Activated T-cell treated with anti-CD3 and anti-CD28 coated beads, Interleukin-2, amount 50 U/mL, for 24 hours (primary cell): ENCODE results near the gene PITPNM3.

Source experiments
- DNase-seq: peaks from one replicate; pipeline ENCODE4 v3.0.0-alpha.2; 2020
- H3K27ac Mint-ChIP-seq: 2 replicates; pipeline ENCODE4 v1.8.0; 2020; ENCODE audit warnings: mild to moderate bottlenecking, mixed read lengths
- H3K27me3 Mint-ChIP-seq: 2 replicates; pipeline ENCODE4 v1.8.0; 2020; ENCODE audit warnings: mixed read lengths
- H3K36me3 Mint-ChIP-seq: 2 replicates; pipeline ENCODE4 v1.8.0; 2020; ENCODE audit warnings: low read depth, mixed read lengths
- H3K4me1 Mint-ChIP-seq: 2 replicates; pipeline ENCODE4 v1.8.0; 2020; ENCODE audit warnings: low read depth, mixed read lengths
- H3K4me3 Mint-ChIP-seq: 2 replicates; pipeline ENCODE4 v1.8.0; 2020; ENCODE audit warnings: mild to moderate bottlenecking, moderate library complexity, mixed read lengths
- H3K9me3 Mint-ChIP-seq: 2 replicates; pipeline ENCODE4 v1.8.0; 2020; ENCODE audit warnings: mixed read lengths

PITPNM3 gene

GRCh38 chr17:6470751-6471521 lies 85.4 kb downstream of the PITPNM3 start:
- no peak for DNase-seq
- no peaks in the 10 kb centered on the region for H3K4me1 Mint-ChIP-seq

GRCh38 chr17:6470146-6470718 lies 86.1 kb downstream of the PITPNM3 start:
- Mint-ChIP-seq H3K27me3 (no peaks in the 10 kb centered on the region), H3K27ac (no peak overlapping the region), H3K4me3 (no peak overlapping the region), H3K36me3 (no peaks in the 10 kb centered on the region), H3K4me1 (no peaks in the 10 kb centered on the region), H3K9me3 (no peaks in the 10 kb centered on the region)
- DNase-seq, result no peak

More at GRCh38 chr17:6470751-6471521, 85.4 kb downstream of the PITPNM3 start:
- Mint-ChIP-seq H3K4me3 (no peak overlapping the region), H3K36me3 (no peaks in the 10 kb centered on the region), H3K27ac (no peak overlapping the region), H3K27me3 (no peaks in the 10 kb centered on the region), H3K9me3 (no peaks in the 10 kb centered on the region)

- Mint-ChIP-seq H3K4me3 (no peak overlapping the region), H3K4me1 (no peaks in the 10 kb centered on the region), H3K27me3 (no peaks in the 10 kb centered on the region), H3K36me3 (no peaks in the 10 kb centered on the region), H3K27ac (no peak overlapping the region), H3K9me3 (no peaks in the 10 kb centered on the region)
- DNase-seq, result no peak
These were observed 88.1 kb downstream of the PITPNM3 start for GRCh38 chr17:6468051-6468790.

GRCh38 chr17:6467567-6467966 lies 88.8 kb downstream of the PITPNM3 start:
- Mint-ChIP-seq H3K4me1 (no peaks in the 10 kb centered on the region), H3K27me3 (no peaks in the 10 kb centered on the region), H3K27ac (no peak overlapping the region), H3K36me3 (no peaks in the 10 kb centered on the region), H3K4me3 (no peak overlapping the region), H3K9me3 (no peaks in the 10 kb centered on the region)
- DNase-seq, result no peak

- Mint-ChIP-seq H3K4me1 (peaks cover 16% of the 10 kb centered on the region), H3K36me3 (no peaks in the 10 kb centered on the region), H3K9me3 (no peaks in the 10 kb centered on the region), H3K27ac (no peak overlapping the region), H3K4me3 (no peak overlapping the region), H3K27me3 (no peaks in the 10 kb centered on the region)
- no peak for DNase-seq
These were observed 91.0 kb downstream of the PITPNM3 start for GRCh38 chr17:6465206-6466003.

GRCh38 chr17:6464446-6465041 lies 91.8 kb downstream of the PITPNM3 start:
- Mint-ChIP-seq H3K4me1 (peaks cover 16% of the 10 kb centered on the region), H3K27ac (no peak overlapping the region), H3K9me3 (no peaks in the 10 kb centered on the region), H3K27me3 (no peaks in the 10 kb centered on the region), H3K4me3 (no peak overlapping the region), H3K36me3 (no peaks in the 10 kb centered on the region)
- no peak for DNase-seq

- H3K36me3 Mint-ChIP-seq, result no peaks in the 10 kb centered on the region
- no peak overlapping the region for H3K27ac Mint-ChIP-seq
- DNase-seq, result no peak
- no peaks in the 10 kb centered on the region for H3K9me3 Mint-ChIP-seq
- H3K4me3 Mint-ChIP-seq, result no peak overlapping the region
- no peaks in the 10 kb centered on the region for H3K27me3 Mint-ChIP-seq
- H3K4me1 Mint-ChIP-seq, result peaks cover 16% of the 10 kb centered on the region
These were observed 92.5 kb downstream of the PITPNM3 start for GRCh38 chr17:6463616-6464445.

GRCh38 chr17:6462692-6463091 lies 93.7 kb downstream of the PITPNM3 start:
- Mint-ChIP-seq H3K27me3 (no peaks in the 10 kb centered on the region), H3K4me1 (peaks cover 16% of the 10 kb centered on the region), H3K4me3 (no peak overlapping the region), H3K36me3 (no peaks in the 10 kb centered on the region), H3K9me3 (no peaks in the 10 kb centered on the region), H3K27ac (no peak overlapping the region)
- no peak for DNase-seq

GRCh38 chr17:6461792-6462524 lies 94.4 kb downstream of the PITPNM3 start:
- Mint-ChIP-seq H3K9me3 (no peaks in the 10 kb centered on the region), H3K27me3 (no peaks in the 10 kb centered on the region), H3K36me3 (no peaks in the 10 kb centered on the region), H3K4me1 (peaks cover 19% of the 10 kb centered on the region), H3K27ac (no peak overlapping the region), H3K4me3 (no peak overlapping the region)
- no peak for DNase-seq

- no peaks in the 10 kb centered on the region for H3K27me3 Mint-ChIP-seq
- H3K27ac Mint-ChIP-seq, result no peak overlapping the region
- H3K4me3 Mint-ChIP-seq, result no peak overlapping the region
These were observed 95.1 kb downstream of the PITPNM3 start for GRCh38 chr17:6461246-6461645.

GRCh38 chr17:6460531-6461161 lies 95.7 kb downstream of the PITPNM3 start:
- H3K36me3 Mint-ChIP-seq, result no peaks in the 10 kb centered on the region
- no peak overlapping the region for H3K4me3 Mint-ChIP-seq
- H3K27me3 Mint-ChIP-seq, result no peaks in the 10 kb centered on the region
- H3K27ac Mint-ChIP-seq, result no peak overlapping the region
- no peak for DNase-seq
- H3K4me1 Mint-ChIP-seq, result peaks cover 21% of the 10 kb centered on the region
- no peaks in the 10 kb centered on the region for H3K9me3 Mint-ChIP-seq

More at GRCh38 chr17:6461246-6461645, 95.1 kb downstream of the PITPNM3 start:
- H3K4me1 Mint-ChIP-seq, result peaks cover 21% of the 10 kb centered on the region
- H3K9me3 Mint-ChIP-seq, result no peaks in the 10 kb centered on the region
- DNase-seq, result no peak
- no peaks in the 10 kb centered on the region for H3K36me3 Mint-ChIP-seq

- Mint-ChIP-seq H3K4me1 (peaks cover 24% of the 10 kb centered on the region), H3K27me3 (no peaks in the 10 kb centered on the region), H3K9me3 (no peaks in the 10 kb centered on the region), H3K27ac (no peak overlapping the region), H3K36me3 (no peaks in the 10 kb centered on the region), H3K4me3 (no peak overlapping the region)
- no peak for DNase-seq
These were observed 97.8 kb downstream of the PITPNM3 start for GRCh38 chr17:6458460-6458950.
